Measurements from ENCODE around the gene STRN3. TPM values are rescaled to one million over a fixed set of nuclear protein-coding genes. Genes with fewer than 3 reads are reported as not detected.

STRN3 gene
- total and polyA plus RNA-seq, 10 donors, result 7.6 to 50.1 (median 34.3) TPM

- TF ChIP-seq POLR2A (IDR thresholded peaks at IDR 0.05) (no peak), POLR2AphosphoS5 (IDR thresholded peaks at IDR 0.05) (no peak)
- TF ChIP-seq, protein P1, sequence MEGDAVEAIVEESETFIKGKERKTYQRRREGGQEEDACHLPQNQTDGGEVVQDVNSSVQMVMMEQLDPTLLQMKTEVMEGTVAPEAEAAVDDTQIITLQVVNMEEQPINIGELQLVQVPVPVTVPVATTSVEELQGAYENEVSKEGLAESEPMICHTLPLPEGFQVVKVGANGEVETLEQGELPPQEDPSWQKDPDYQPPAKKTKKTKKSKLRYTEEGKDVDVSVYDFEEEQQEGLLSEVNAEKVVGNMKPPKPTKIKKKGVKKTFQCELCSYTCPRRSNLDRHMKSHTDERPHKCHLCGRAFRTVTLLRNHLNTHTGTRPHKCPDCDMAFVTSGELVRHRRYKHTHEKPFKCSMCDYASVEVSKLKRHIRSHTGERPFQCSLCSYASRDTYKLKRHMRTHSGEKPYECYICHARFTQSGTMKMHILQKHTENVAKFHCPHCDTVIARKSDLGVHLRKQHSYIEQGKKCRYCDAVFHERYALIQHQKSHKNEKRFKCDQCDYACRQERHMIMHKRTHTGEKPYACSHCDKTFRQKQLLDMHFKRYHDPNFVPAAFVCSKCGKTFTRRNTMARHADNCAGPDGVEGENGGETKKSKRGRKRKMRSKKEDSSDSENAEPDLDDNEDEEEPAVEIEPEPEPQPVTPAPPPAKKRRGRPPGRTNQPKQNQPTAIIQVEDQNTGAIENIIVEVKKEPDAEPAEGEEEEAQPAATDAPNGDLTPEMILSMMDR (IDR thresholded peaks at IDR 0.05 in 8 of 11, conservative IDR thresholded peaks at IDR 0.05 in 3 of 11), result no peak
- H3K27me3 ChIP-seq (replicated peaks in 1 of 7), result peaks cover 0 to 64% (median 31%) of the 10 kb centered on the region in 7 donors
- intact Hi-C loops (cut with DNase I; ENCODE audit: low total_unique reads), result no loop called here
- H3K36me3 ChIP-seq, result no peaks in the 10 kb centered on the region
- WGBS, 5 donors, result 82 to 94% (median 92%) methylated on average over 1 of the region's 1 CpG
- DNase-seq, result no peak
- H3K9me3 ChIP-seq, result no peaks in the 10 kb centered on the region
- no peak overlapping the region for H3K27ac ChIP-seq
- peaks cover 6 to 24% (median 21%) of the 10 kb centered on the region in 6 donors for H3K4me1 ChIP-seq
- H3K4me3 ChIP-seq, result no peak overlapping the region
Observed at GRCh38 chr14:30872602-30873001, 153.6 kb downstream of the STRN3 start.

GRCh38 chr14:30869551-30870155, 156.5 kb downstream of the STRN3 start:
- WGBS, 5 donors, result 68 to 83% (median 75%) methylated on average over 2 of the region's 2 CpGs
- no peak for DNase-seq
- Histone ChIP-seq H3K9me3 (no peaks in the 10 kb centered on the region), H3K4me1 (peaks cover 2 to 11% (median 10%) of the 10 kb centered on the region in 6 donors), H3K27ac (no peak overlapping the region), H3K36me3 (no peaks in the 10 kb centered on the region), H3K27me3 (replicated peaks in 1 of 7) (peaks cover 0 to 34% (median 13%) of the 10 kb centered on the region in 7 donors), H3K4me3 (no peak overlapping the region)
- TF ChIP-seq POLR2AphosphoS5 (IDR thresholded peaks at IDR 0.05), result no peak
- no peak for TF ChIP-seq POLR2A (IDR thresholded peaks at IDR 0.05)
- TF ChIP-seq, protein P1 (IDR thresholded peaks at IDR 0.05 in 8 of 11, conservative IDR thresholded peaks at IDR 0.05 in 3 of 11), result no peak
- intact Hi-C loops (cut with DNase I; ENCODE audit: low total_unique reads), result no loop called here

DNA sequence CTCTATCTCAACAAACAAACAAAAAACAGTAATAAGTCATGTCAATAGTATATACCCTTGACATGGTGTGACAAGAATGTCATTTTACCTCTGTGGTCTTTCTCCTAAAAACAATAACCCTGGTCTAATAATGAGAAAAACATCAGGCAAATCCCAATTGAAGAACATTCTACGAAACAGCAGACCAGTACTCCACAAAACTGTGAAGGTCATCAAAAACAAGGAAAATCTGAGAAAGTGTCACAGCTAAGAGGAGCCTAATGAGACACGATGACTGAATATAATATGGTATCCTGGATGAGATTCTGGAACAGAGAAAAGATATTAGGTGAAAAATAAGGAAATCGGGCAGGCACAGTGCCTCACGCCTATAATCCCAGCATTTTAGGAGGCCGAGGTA, 157.4 kb downstream of the STRN3 start:
- WGBS, 5 donors, result 93 to 97% (median 93%) methylated on average over 5 of the region's 5 CpGs
- H3K9me3 ChIP-seq, result no peaks in the 10 kb centered on the region
- TF ChIP-seq, protein P1 (IDR thresholded peaks at IDR 0.05 in 8 of 11, conservative IDR thresholded peaks at IDR 0.05 in 3 of 11), result no peak
- TF ChIP-seq POLR2AphosphoS5 (IDR thresholded peaks at IDR 0.05) (no peak), POLR2A (IDR thresholded peaks at IDR 0.05) (no peak)
- no peaks in the 10 kb centered on the region for H3K36me3 ChIP-seq
- DNase-seq, result no peak
- intact Hi-C loops (cut with DNase I; ENCODE audit: low total_unique reads), result no loop called here
- peaks cover 0 to 3% (median 1%) of the 10 kb centered on the region in 6 donors for H3K4me1 ChIP-seq
- peaks cover 0 to 25% (median 4%) of the 10 kb centered on the region in 7 donors for H3K27me3 ChIP-seq (replicated peaks in 1 of 7)
- no peak overlapping the region for H3K4me3 ChIP-seq
- no peak overlapping the region for H3K27ac ChIP-seq

DNA sequence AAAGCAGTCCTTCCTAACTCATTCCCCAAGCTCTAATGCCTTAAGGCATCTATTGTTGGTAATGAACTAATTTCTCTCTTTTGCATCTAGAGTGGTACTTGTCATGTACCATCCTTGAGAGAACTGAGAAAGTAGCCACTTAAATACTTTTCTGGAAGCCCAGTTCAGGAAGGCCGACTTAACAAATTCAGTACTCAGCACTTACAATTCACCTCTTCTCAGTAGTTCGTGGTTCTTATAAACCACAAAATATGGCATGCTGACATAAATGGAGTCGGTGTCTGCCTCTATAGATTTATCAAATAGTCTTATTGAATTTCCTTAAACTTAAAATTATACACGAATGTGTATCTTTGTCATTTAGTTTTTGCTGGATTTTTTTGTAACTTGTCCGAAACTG, 161.2 kb downstream of the STRN3 start:
- DNase-seq, result no peak
- WGBS, 5 donors, result 37 to 63% (median 62%) methylated on average over 5 of the region's 5 CpGs
- H3K27me3 ChIP-seq (replicated peaks in 1 of 7), result no peaks in the 10 kb centered on the region
- no peak overlapping the region for H3K27ac ChIP-seq
- H3K4me1 ChIP-seq, result peaks cover 0 to 7% (median 2%) of the 10 kb centered on the region in 6 donors
- TF ChIP-seq, protein P1 (IDR thresholded peaks at IDR 0.05 in 8 of 11, conservative IDR thresholded peaks at IDR 0.05 in 3 of 11), result no peak
- TF ChIP-seq POLR2AphosphoS5 (IDR thresholded peaks at IDR 0.05), result no peak
- TF ChIP-seq POLR2A (IDR thresholded peaks at IDR 0.05), result no peak
- intact Hi-C loops (cut with DNase I; ENCODE audit: low total_unique reads), result no loop called here
- no peaks in the 10 kb centered on the region for H3K9me3 ChIP-seq
- H3K4me3 ChIP-seq, result no peak overlapping the region
- no peaks in the 10 kb centered on the region for H3K36me3 ChIP-seq

Data from spleen (tissue), 11 donors.